Measurements from ENCODE around the gene TBX4.

TBX4 gene

DNA sequence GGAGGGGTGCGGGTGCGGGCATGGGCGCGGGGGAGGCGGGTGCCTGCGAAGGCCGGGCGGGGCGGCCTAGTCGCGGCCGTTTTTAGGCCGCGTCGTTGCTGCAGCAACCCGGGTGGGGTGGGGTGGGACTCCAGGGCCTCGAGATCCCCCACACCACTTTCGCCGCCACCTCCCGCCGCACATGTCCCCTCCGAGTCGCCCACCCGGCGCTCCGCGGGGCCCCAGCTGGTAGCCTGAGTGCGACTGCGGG, 41.3 kb upstream of the TBX4 start:
- Mint-ChIP-seq H3K9me3 (no peaks in the 10 kb centered on the region), H3K27ac (no peak overlapping the region), H3K4me3 (peak overlapping the region; percentile 83 to 86), H3K4me1 (peaks cover 34% of the 10 kb centered on the region), H3K27me3 (peaks cover 85% of the 10 kb centered on the region)
- DNase-seq, result no peak
- ATAC-seq, result no peak

DNA sequence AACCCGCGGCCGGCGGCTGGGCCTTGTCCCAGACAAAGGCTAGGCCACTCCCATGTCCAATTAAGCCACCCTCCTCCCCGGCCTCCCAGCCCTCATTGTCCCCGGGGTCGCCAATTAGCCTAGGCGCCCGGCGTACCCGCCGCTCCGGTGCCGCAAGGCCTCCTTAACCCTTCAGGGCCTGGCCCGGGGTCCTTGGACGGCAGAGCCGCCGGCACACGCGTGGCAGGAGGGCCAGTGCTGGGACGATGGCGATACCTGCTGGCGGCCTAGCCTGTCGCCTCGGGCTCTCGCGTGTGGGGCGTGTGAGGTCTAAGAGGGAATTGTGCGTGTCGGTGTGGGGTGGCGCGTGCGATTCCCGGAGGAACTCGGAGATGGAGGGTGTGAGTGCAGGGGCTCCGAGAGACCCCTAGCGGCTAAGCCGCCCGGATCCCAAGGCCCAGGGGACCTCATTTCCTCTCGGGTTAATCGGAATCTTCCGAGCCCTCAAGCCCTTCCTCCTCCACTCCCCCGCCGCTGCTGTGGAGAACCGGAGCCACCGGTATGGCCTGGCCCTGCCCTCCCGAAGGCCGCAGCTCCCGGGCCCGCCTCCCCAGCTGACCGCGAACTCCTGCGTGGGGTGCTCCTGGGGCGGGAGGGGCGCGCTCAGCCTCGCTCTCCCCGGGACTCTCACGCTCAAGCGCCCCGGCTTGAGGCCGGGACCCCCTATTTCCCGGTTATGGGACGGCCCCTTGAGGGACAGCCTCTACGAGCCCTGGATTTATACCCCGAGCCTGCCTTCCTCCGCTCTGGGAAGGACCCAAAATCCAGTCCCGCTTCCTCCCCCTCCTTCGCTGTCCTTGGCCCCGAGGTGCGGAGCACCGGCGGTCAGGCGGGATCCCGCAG, 40.7 kb upstream of the TBX4 start:
- DNase-seq (peak in 1 of 2 donors; percentile 64), ATAC-seq (peak; percentile 23)
- no peaks in the 10 kb centered on the region for H3K9me3 Mint-ChIP-seq
- H3K4me3 Mint-ChIP-seq, result peak overlapping the region; percentile 83 to 86
- H3K4me1 Mint-ChIP-seq, result peaks cover 35% of the 10 kb centered on the region
- peaks cover 85% of the 10 kb centered on the region for H3K27me3 Mint-ChIP-seq
- peak overlapping the region in 1 of 2 donors; percentile 25 for H3K27ac Mint-ChIP-seq

DNA sequence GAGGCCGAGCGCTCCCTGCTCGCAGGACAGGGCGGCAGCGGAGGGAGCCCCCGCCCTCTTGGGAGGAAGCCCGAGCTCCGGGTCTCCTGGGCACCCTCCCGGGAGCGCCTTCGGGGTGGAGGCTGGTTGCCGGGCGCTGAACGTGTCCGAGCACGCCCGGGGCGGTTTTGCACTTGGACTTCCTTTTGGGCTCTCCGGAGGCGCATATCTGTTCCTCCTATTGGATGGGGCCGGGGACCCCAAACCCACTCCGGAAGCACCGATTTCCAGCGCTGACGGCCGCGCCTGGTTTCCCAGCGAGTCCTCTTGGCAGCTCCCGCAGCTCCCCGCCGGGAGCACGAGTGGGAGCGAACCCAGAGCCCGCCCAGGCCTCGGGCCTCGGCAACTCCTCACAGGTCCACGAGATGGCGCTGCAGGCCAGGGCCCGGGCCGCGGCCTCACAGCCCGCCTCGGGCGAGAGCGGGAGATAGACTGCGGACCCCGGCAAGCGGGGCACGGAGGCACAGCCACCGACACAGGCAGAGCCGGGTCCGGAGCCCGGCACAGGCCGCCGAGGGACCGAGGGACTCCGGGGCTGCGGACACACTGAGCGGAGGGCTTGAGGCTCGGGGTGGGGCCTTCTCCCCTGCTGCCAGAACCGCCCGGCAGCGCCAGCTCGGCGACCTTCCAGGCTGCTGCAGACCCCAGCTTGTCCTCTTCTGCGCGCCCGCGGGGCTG, 39.9 kb upstream of the TBX4 start:
- Mint-ChIP-seq H3K4me3 (peak overlapping the region; percentile 83 to 86), H3K9me3 (no peaks in the 10 kb centered on the region), H3K27ac (peak overlapping the region in 1 of 2 donors; percentile 7), H3K4me1 (peaks cover 40% of the 10 kb centered on the region), H3K27me3 (peaks cover 84% of the 10 kb centered on the region)
- ATAC-seq (peak; percentile 66), DNase-seq (peak; percentile 84 to 86)

DNA sequence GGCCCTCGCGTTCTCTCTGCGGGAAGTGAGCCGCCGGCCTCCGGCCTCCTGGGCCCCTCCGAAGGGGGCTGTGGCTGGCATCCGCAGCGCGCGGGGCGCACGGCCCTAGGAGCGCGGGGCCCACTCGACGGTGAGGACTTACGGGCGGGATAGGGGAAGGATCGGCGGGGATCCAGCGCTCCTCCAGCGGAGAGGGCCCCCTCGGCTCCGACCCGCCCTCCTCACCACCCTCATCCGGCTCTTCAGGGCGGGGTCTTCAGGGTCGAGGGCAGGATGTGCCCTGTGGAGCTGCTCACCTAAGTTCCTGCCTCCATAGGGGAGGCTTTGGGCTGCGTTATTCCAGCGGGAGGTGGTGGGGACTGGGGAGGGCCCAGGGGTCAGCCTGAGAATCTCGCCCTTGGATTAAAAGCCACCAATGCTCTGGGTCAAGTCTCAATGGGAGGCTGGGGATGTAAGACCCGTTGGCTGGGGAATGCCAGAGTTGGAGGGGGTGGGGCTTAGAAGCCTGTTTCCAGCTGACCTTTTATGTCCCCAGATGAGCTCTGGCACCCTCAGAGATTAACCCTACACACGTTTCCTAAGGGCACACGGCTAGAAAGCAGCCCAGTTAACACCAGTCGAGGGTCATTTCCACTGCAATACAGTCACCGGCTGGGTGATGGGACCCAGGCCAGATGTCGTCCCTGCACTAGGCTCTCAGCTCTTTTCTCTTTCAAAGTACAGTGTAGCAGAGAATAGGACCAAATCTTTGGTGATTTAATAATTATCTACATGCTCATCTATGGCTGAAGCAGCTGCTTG, 39.2 kb upstream of the TBX4 start:
- Mint-ChIP-seq H3K4me1 (peaks cover 34% of the 10 kb centered on the region), H3K4me3 (peak overlapping the region; percentile 80 to 86), H3K27ac (peak overlapping the region; percentile 19 to 76), H3K9me3 (no peaks in the 10 kb centered on the region), H3K27me3 (peaks cover 82% of the 10 kb centered on the region)
- DNase-seq (no peak), ATAC-seq (peak; percentile 17)

DNA sequence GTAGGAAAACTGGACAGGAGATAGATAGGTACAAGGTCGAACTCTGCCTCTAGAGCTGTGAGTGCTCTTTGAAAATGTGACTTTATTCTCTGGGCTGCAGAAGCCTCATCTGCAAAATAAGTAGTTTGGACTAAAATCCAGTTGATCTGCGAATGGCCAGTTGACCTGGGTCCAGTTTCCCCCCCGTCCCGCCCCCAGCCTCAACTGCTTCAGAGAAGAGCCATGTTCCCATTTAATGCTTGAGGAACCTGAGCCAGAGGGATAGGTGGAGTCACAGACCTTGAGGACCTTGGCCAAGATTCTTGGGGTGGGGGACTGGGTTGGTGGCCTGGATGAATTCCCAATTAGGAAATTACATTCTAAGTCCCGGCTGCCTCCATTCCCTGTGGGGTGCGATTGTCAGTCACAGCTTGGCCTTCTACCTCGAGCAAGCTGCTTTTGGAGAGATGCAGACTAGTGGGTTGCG, 38.5 kb upstream of the TBX4 start:
- Mint-ChIP-seq H3K4me3 (peak overlapping the region; percentile 80 to 86), H3K27me3 (peaks cover 78% of the 10 kb centered on the region), H3K4me1 (peaks cover 27% of the 10 kb centered on the region), H3K9me3 (no peaks in the 10 kb centered on the region), H3K27ac (peak overlapping the region in 1 of 2 donors; percentile 76)
- DNase-seq (no peak), ATAC-seq (no peak)

DNA sequence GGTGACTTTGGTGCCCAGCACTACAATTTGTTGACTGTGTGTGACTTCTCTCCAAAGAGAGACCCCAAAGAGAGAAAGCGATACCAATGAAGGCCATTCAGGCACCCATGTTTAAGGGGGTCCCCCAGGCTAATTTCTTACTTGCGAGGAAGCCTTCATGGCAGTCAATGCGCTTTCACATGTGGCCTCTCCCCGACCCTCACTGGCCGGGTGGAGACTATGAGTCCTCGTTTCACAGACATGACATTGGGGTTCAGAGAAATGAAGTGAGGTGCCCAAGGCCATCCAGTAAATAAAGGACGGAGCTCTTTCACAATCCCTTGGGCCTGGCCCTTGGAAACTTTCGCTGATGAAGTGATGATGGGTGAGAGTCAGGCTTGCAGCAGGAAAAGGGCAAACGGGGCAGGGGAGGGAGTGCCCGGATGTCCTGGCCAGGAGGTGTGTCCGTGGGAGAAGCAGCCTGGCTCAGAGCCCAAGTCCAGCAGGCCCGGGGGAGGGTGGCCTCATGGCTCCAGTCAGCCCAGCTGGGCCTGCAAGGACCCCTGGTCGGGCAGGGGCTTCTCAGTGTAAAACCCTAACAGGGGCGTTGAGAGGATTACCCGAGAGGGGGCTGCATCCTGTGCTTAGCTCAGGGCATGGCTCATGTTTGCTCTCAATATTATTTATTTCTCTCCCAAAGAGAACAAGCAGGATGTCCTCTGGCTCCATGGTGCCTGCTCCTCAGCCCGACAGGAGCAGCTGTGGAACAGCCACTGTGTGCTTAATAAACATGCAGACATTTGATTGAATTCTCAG, 37.9 kb upstream of the TBX4 start:
- Mint-ChIP-seq H3K9me3 (no peaks in the 10 kb centered on the region), H3K4me3 (no peak overlapping the region), H3K27ac (no peak overlapping the region), H3K4me1 (peaks cover 25% of the 10 kb centered on the region), H3K27me3 (peaks cover 78% of the 10 kb centered on the region)
- no peak for ATAC-seq
- no peak for DNase-seq

DNA sequence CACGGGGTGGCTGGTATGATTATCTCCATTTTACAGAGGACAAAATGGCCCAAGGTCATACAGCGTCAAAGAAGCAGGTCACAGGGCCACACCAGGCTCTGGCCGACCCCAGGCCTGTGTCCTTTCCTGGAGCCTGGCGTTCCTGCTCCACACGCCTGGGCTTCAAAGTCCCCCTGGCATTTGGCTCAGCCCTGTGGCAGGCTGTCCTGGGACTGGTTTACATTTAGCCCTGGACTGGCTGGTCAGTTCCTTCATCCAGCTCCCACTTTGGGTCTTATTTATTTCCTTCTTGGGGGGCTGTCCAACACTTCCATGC, 37.3 kb upstream of the TBX4 start:
- DNase-seq (no peak), ATAC-seq (no peak)
- Mint-ChIP-seq H3K27ac (no peak overlapping the region), H3K4me3 (no peak overlapping the region), H3K4me1 (peaks cover 23% of the 10 kb centered on the region), H3K9me3 (no peaks in the 10 kb centered on the region), H3K27me3 (peaks cover 80% of the 10 kb centered on the region)

DNA sequence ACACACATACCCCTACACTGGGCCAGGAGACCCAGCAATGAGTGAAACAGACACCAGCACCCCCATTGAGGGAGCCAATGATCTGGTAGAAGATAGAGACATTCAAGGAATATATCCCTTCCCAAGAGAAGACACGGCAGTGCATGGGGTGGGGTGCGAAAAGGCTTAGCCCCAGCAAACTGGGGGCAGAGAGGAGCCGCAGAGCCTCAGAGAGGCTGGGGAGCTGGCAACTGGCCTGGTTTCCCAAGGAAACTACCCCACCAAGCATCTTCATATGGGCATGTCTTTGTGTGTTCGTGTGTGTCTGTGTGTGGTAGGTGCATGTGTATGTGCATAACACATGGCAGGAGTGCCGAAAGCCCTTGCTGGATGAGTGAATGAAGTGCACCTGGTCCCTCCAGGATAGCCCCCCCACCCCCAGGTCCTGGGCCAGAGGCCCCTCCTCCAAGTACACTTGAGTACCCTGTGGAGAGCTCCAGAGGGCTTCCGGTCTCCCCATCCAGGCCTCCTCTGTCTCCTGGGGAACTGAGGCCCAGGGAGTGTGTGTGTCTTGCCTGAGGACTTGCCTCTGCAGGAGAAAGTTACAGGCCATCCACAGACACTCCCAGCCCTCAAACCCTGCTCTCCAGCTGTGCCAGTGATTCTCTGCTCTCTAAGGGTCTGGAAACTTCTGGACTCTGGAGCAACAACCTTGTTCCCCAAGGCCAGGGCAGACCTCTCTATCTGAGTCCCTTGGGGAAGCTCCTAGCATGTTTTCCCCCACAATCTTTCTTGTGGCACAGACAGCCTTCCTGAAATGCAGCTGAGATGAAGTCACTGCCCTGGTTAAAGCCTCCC, 36.6 kb upstream of the TBX4 start:
- H3K9me3 Mint-ChIP-seq, result no peaks in the 10 kb centered on the region
- H3K4me1 Mint-ChIP-seq, result peaks cover 16% of the 10 kb centered on the region
- H3K27ac Mint-ChIP-seq, result no peak overlapping the region
- peaks cover 80% of the 10 kb centered on the region for H3K27me3 Mint-ChIP-seq
- no peak for DNase-seq
- no peak overlapping the region for H3K4me3 Mint-ChIP-seq
- ATAC-seq, result no peak

DNA sequence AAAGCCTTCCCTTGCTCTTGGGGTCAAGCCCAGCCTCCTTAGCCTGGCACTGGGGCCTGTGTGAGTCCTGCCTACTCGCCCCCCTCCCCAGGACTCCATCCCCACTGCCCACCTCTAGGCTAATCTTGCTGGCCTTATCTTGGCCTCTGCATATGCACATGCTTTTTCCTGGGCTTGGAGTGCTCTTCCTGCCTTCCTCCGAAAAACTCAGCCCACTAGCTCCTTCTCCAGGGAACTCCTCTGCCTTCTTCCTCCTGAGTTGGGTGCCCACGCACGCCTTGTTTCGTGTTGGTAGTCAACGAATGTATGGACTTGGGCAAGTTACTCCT, 36.0 kb upstream of the TBX4 start:
- no peak for ATAC-seq
- no peak for DNase-seq
- no peak overlapping the region for H3K27ac Mint-ChIP-seq
- no peak overlapping the region for H3K4me3 Mint-ChIP-seq
- no peaks in the 10 kb centered on the region for H3K9me3 Mint-ChIP-seq
- peaks cover 80% of the 10 kb centered on the region for H3K27me3 Mint-ChIP-seq
- peaks cover 15% of the 10 kb centered on the region for H3K4me1 Mint-ChIP-seq

DNA sequence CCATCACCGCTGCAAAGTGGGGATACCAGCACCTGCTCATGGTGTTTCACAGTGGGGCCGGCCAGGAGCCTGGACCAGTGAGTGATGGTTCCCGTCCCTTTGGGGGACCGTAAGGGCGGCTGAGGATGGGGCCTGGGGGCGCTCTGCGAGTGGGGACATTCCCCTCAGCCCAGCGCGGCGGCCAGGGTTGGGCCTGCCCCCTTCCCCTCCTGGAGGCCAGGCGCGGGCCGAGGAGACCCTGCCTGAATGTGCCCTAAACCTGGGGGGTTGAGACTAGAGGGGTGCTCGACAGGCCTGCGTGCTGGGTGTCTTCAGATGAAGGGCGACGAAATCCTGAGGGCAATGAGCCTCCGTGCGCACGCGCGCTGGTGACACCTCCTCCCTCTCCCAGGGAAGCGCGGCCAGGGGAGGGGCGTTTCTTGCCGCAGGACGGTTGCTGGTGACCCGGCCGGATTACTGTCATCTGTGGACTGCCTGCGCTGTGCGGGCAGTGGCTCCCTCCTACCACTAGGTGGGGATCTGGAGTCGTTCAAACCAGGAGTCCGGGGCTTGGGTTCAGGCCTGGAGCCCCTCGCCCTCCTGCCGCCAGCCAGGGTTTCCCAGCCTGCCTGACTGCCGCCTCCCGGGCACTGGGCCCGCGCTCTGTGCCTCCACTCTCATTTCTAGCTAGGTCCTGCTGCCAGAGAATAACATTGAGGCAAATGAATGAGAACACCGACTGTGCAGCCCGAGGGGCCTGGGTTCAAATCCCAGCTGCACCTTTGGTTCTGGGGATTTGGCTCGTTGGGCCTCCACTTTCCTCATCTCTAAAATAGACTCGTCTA, 35.5 kb upstream of the TBX4 start:
- H3K4me3 Mint-ChIP-seq, result peak overlapping the region in 1 of 2 donors; percentile 33
- peaks cover 15% of the 10 kb centered on the region for H3K4me1 Mint-ChIP-seq
- ATAC-seq (peak; percentile 53), DNase-seq (peak; percentile 70 to 71)
- peaks cover 80% of the 10 kb centered on the region for H3K27me3 Mint-ChIP-seq
- H3K27ac Mint-ChIP-seq, result no peak overlapping the region
- H3K9me3 Mint-ChIP-seq, result no peaks in the 10 kb centered on the region

DNA sequence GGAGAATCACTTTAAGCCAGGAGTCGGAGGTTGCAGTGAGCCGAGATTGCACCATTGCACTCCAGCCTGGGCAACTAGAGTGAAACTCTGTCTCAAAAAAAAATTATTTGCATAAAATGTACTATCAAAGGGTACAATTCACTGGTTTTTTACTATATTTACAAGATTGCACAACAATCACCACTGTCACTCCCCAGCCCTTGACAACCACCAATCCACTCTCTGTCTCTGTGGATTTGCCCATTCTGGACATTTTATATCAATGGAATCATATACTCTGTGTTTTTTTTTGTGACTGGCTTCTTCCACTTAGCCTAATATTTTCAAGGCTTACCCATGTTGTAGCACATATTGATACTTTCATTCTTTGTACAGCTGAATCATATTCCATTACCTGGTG, 33.8 kb upstream of the TBX4 start:
- no peak overlapping the region for H3K4me3 Mint-ChIP-seq
- ATAC-seq (no peak), DNase-seq (no peak)
- peaks cover 10% of the 10 kb centered on the region for H3K4me1 Mint-ChIP-seq
- peaks cover 77% of the 10 kb centered on the region for H3K27me3 Mint-ChIP-seq
- no peak overlapping the region for H3K27ac Mint-ChIP-seq
- H3K9me3 Mint-ChIP-seq, result no peaks in the 10 kb centered on the region

DNA sequence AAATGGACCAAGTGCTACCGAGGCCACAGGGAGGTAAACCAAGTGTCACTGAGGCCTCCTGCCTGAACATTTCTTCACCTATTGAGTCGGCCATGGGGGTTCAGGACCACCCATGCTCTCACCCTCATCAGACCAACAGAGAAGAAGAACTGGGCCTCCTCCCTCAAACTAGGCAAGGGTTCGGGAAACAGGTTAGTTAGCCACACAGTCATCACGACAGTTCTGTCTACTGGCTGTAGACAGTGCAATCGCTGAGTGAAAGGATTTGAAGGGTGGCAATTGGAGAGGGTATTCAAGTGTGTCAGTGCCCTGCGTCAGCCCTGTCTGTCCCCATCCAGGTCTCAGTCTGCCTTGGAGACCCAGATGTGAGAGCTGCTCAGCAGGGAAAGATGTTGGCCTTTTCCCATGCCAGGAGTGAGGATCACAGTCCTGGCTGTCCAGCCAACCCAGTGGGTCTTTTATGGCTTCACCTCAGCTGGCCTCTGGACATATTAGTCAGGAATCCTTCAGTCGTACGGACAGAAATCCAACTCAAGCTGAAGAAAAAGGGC, 32.7 kb upstream of the TBX4 start:
- Mint-ChIP-seq H3K27ac (no peak overlapping the region), H3K9me3 (no peaks in the 10 kb centered on the region), H3K4me3 (no peak overlapping the region), H3K27me3 (peaks cover 66% of the 10 kb centered on the region), H3K4me1 (peaks cover 10% of the 10 kb centered on the region)
- DNase-seq (no peak), ATAC-seq (no peak)

DNA sequence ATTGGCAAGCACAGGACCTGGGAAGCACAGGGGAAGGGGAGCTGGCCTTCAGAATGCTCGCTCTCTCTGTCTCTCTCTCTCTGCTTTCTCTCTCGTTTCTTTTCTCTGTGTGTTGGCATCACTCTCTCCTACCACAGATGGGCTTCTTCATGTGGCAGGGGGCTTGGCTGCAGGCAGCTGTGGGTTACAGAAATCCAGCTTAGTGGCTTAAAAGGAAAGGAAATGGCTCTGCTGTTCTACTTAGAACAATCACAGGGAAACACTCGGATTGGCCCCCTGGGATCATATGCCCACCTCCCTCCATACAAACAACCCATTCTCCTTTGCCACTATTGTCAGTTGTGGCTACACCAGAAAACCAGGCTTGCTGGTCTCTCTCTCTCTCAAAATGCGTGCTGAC, 32.2 kb upstream of the TBX4 start:
- no peak for DNase-seq
- H3K27me3 Mint-ChIP-seq, result peaks cover 65% of the 10 kb centered on the region
- H3K9me3 Mint-ChIP-seq, result no peaks in the 10 kb centered on the region
- peak overlapping the region in 1 of 2 donors; percentile 13 for H3K27ac Mint-ChIP-seq
- H3K4me1 Mint-ChIP-seq, result peaks cover 10% of the 10 kb centered on the region
- no peak for ATAC-seq
- no peak overlapping the region for H3K4me3 Mint-ChIP-seq

All from stimulated activated naive CD8-positive, alpha-beta T cell treated with anti-CD3 and anti-CD28 coated beads, Interleukin-15, amount 100 ng/mL, for 72 hours (primary cell).